Right renal pelvis (tissue), 4 donors: Measurements from ENCODE around the gene REELD1. TPM values are rescaled to one million over a fixed set of nuclear protein-coding genes. Genes with fewer than 3 reads are reported as not detected.

Experiments used
- DNase-seq, 4 donors: peaks; one replicate each; pipeline ENCODE4 v3.0.0-alpha.2; 2013; ENCODE audit warnings: low read depth in 4 of 4, low spot score in 3 of 4, missing footprints in 1 of 4
- polyA plus RNA-seq, 4 donors: library from polyadenylated mRNA; unstranded; fragments of 120-200 nt; gene quantifications; one replicate each; pipeline ENCODE4 v1.2.1, GENCODE V29; 2013; ENCODE audit not compliant: insufficient read length in 4 of 4

Gene REELD1
- polyA plus RNA-seq, 4 donors, result 0.11 to 0.34 (median 0.26) TPM

GRCh38 chr4:146261041-146261440 is 46.7 kb downstream of the REELD1 start:
- no peak for DNase-seq

GRCh38 chr4:146263793-146264192 is 49.5 kb downstream of the REELD1 start:
- DNase-seq, result no peak

GRCh38 chr4:146265950-146266490 is 51.7 kb downstream of the REELD1 start:
- DNase-seq, result no peak

GRCh38 chr4:146267826-146268225 is 53.5 kb downstream of the REELD1 start:
- no peak for DNase-seq

- no peak for DNase-seq
Observed at GRCh38 chr4:146269228-146269653, 54.9 kb downstream of the REELD1 start.

GRCh38 chr4:146271466-146271865 is 57.1 kb downstream of the REELD1 start:
- DNase-seq, result no peak

GRCh38 chr4:146273204-146273901 is 59.0 kb downstream of the REELD1 start:
- DNase-seq, result no peak

- DNase-seq, result no peak
Observed at GRCh38 chr4:146274774-146275173, 60.4 kb downstream of the REELD1 start.

GRCh38 chr4:146275370-146275769 is 61.0 kb downstream of the REELD1 start:
- DNase-seq, result no peak

GRCh38 chr4:146278986-146279385 is 64.6 kb downstream of the REELD1 start:
- DNase-seq, result no peak

Other genes starting within 250 kb of the REELD1 start
- gene LSM6, start 38.8 kb upstream of the REELD1 start, polyA plus RNA-seq, result 10 to 100 TPM; 57.5 to 66.3 (median 60.0) TPM